ENCODE results near the gene GASK1A. TPM values are rescaled to one million over a fixed set of nuclear protein-coding genes. Genes with fewer than 3 reads are reported as not detected.

Gene GASK1A
- total RNA-seq, 2 donors from 2014 or later = 4.0 to 5.3 TPM

GRCh38 chr3:43073116-43073835, 94.2 kb downstream of the GASK1A start:
- Mint-ChIP-seq H3K9me3 (peaks cover 3% of the 10 kb centered on the region), H3K27me3 (ENCODE audit: insufficient read depth) (peaks cover 15% of the 10 kb centered on the region), H3K27ac (no peak overlapping the region), H3K4me3 (no peak overlapping the region), H3K4me1 (no peaks in the 10 kb centered on the region), H3K36me3 (ENCODE audit: low read depth) (peaks cover 8% of the 10 kb centered on the region)
- Histone ChIP-seq H3K9me3 (ENCODE audit: control insufficient read depth, low read length) (no peaks in the 10 kb centered on the region), H3K27ac (ENCODE audit: low read depth, low read length) (no peak overlapping the region), H3K4me3 (ENCODE audit: low read length) (no peak overlapping the region), H3K4me1 (ENCODE audit: control insufficient read depth, insufficient read depth, low read length) (no peaks in the 10 kb centered on the region), H3K9ac (ENCODE audit: extremely low read depth, low read length, poor library complexity, severe bottlenecking) (no peak overlapping the region), H3K27me3 (ENCODE audit: control insufficient read depth, insufficient read depth, low read length, poor library complexity, severe bottlenecking) (peaks cover 6% of the 10 kb centered on the region), H3K36me3 (ENCODE audit: control insufficient read depth, insufficient read depth, low read length) (no peaks in the 10 kb centered on the region)
- 88 to 100% methylated on average over 3 to 7 of the region's 7 CpGs for WGBS, 2 experiments (ENCODE audit: insufficient coverage in 1 of 2, insufficient read length in 1 of 2)
- DNase-seq = no peak
- no peak for TF ChIP-seq CTCF (conservative IDR thresholded peaks at IDR 0.05)

- Histone ChIP-seq H3K27me3 (ENCODE audit: control insufficient read depth, insufficient read depth, low read length, poor library complexity, severe bottlenecking) (peaks cover 6% of the 10 kb centered on the region), H3K4me3 (ENCODE audit: low read length) (no peak overlapping the region), H3K9me3 (ENCODE audit: control insufficient read depth, low read length) (no peaks in the 10 kb centered on the region), H3K4me1 (ENCODE audit: control insufficient read depth, insufficient read depth, low read length) (no peaks in the 10 kb centered on the region), H3K9ac (ENCODE audit: extremely low read depth, low read length, poor library complexity, severe bottlenecking) (no peak overlapping the region), H3K27ac (ENCODE audit: low read depth, low read length) (no peak overlapping the region), H3K36me3 (ENCODE audit: control insufficient read depth, insufficient read depth, low read length) (peaks cover 5% of the 10 kb centered on the region)
- 80 to 93% methylated on average over 1 to 5 of the region's 5 CpGs for WGBS, 2 experiments (ENCODE audit: insufficient coverage in 1 of 2, insufficient read length in 1 of 2)
- no peak for TF ChIP-seq CTCF (conservative IDR thresholded peaks at IDR 0.05)
- Mint-ChIP-seq H3K9me3 (peaks cover 3% of the 10 kb centered on the region), H3K36me3 (ENCODE audit: low read depth) (peaks cover 11% of the 10 kb centered on the region), H3K4me3 (no peak overlapping the region), H3K4me1 (no peaks in the 10 kb centered on the region), H3K27me3 (ENCODE audit: insufficient read depth) (peaks cover 15% of the 10 kb centered on the region), H3K27ac (no peak overlapping the region)
- no peak for DNase-seq
Measured at GRCh38 chr3:43073836-43074220, 94.7 kb downstream of the GASK1A start.

GRCh38 chr3:43074482-43074881, 95.4 kb downstream of the GASK1A start:
- H3K4me1 Mint-ChIP-seq = no peaks in the 10 kb centered on the region
- H3K36me3 Mint-ChIP-seq (ENCODE audit: low read depth) = peaks cover 17% of the 10 kb centered on the region
- H3K9me3 ChIP-seq (ENCODE audit: control insufficient read depth, low read length) = no peaks in the 10 kb centered on the region
- no peak for TF ChIP-seq CTCF (conservative IDR thresholded peaks at IDR 0.05)
- peaks cover 12% of the 10 kb centered on the region for H3K36me3 ChIP-seq (ENCODE audit: control insufficient read depth, insufficient read depth, low read length)
- WGBS, 2 experiments (ENCODE audit: insufficient coverage in 1 of 2, insufficient read length in 1 of 2) = 90 to 91% methylated on average over 4 of the region's 4 CpGs
- peaks cover 3% of the 10 kb centered on the region for H3K9me3 Mint-ChIP-seq
- no peak overlapping the region for H3K27ac ChIP-seq (ENCODE audit: low read depth, low read length)
- peaks cover 6% of the 10 kb centered on the region for H3K27me3 ChIP-seq (ENCODE audit: control insufficient read depth, insufficient read depth, low read length, poor library complexity, severe bottlenecking)
- H3K4me3 ChIP-seq (ENCODE audit: low read length) = no peak overlapping the region
- no peak for DNase-seq
- H3K4me3 Mint-ChIP-seq = no peak overlapping the region
- no peak overlapping the region for H3K27ac Mint-ChIP-seq
- H3K27me3 Mint-ChIP-seq (ENCODE audit: insufficient read depth) = peaks cover 15% of the 10 kb centered on the region
- H3K4me1 ChIP-seq (ENCODE audit: control insufficient read depth, insufficient read depth, low read length) = no peaks in the 10 kb centered on the region
- no peak overlapping the region for H3K9ac ChIP-seq (ENCODE audit: extremely low read depth, low read length, poor library complexity, severe bottlenecking)

All from endodermal cell (in vitro differentiated cells).